Measurements from ENCODE around the gene SHC2. TPM values are rescaled to one million over a fixed set of nuclear protein-coding genes. Genes with fewer than 3 reads are reported as not detected.
"Not testable (repeated sequence)": the region's sequence is repeated elsewhere in the genome, so short reads cannot be mapped to it uniquely, and the experiment has no call there.

The SHC2 gene
- total RNA-seq, 2 donors from 2014 or later, result 2.7 to 9.5 TPM

GRCh38 chr19:411723-412355 lies 49.0 kb downstream of the SHC2 start:
- no peak for TF ChIP-seq CTCF (IDR thresholded peaks at IDR 0.05)
- Histone ChIP-seq H3K4me1 (peaks cover 5% of the 10 kb centered on the region), H3K4me3 (no peak overlapping the region), H3K9ac (ENCODE audit: low read depth in 2 of 2, low read length in 2 of 2) (no peak overlapping the region), H3K36me3 (no peaks in the 10 kb centered on the region), H3K27ac (no peak overlapping the region), H3K9me3 (no peaks in the 10 kb centered on the region), H3K27me3 (peaks cover 35% of the 10 kb centered on the region)
- intact Hi-C loops (cut with DNase I), result no loop called here
- DNase-seq, result no peak

GRCh38 chr19:411121-411722 lies 49.6 kb downstream of the SHC2 start:
- H3K9me3 ChIP-seq; DNase-seq; H3K36me3 ChIP-seq; H3K27ac ChIP-seq; H3K9ac ChIP-seq (ENCODE audit: low read depth in 2 of 2, low read length in 2 of 2); H3K4me1 ChIP-seq; intact Hi-C loops (cut with DNase I); H3K4me3 ChIP-seq: not testable (repeated sequence)
- peaks cover 38% of the 10 kb centered on the region for H3K27me3 ChIP-seq

GRCh38 chr19:410243-410781 lies 50.5 kb downstream of the SHC2 start:
- no peak overlapping the region for H3K9ac ChIP-seq (ENCODE audit: low read depth in 2 of 2, low read length in 2 of 2)
- no peaks in the 10 kb centered on the region for H3K9me3 ChIP-seq
- intact Hi-C loops (cut with DNase I), result no loop called here
- no peak for TF ChIP-seq CTCF (IDR thresholded peaks at IDR 0.05)
- H3K27me3 ChIP-seq, result peaks cover 43% of the 10 kb centered on the region
- H3K4me1 ChIP-seq, result peaks cover 5% of the 10 kb centered on the region
- no peak for DNase-seq
- H3K4me3 ChIP-seq, result no peak overlapping the region
- H3K27ac ChIP-seq, result no peak overlapping the region
- H3K36me3 ChIP-seq, result no peaks in the 10 kb centered on the region

- intact Hi-C loops (cut with DNase I), result no loop called here
Observed at GRCh38 chr19:409516-410242, 51.2 kb downstream of the SHC2 start.

GRCh38 chr19:408902-409515 lies 51.8 kb downstream of the SHC2 start, which contains the start of gene C2CD4C:
Gene C2CD4C (minus strand): TSS chr19:409147. CDS start chr19:408361, 786 bp downstream.
- no peak within 1 kb of the TSS for H3K9ac ChIP-seq (ENCODE audit: low read depth in 2 of 2, low read length in 2 of 2)
- intact Hi-C loops (cut with DNase I), result no loop called here
- TF ChIP-seq CTCF (IDR thresholded peaks at IDR 0.05), result no peak
- H3K27ac ChIP-seq, result no peak within 1 kb of the TSS
- no peaks in the 10 kb centered on the region for H3K9me3 ChIP-seq
- peak within 1 kb of the TSS; percentile 25 for H3K4me3 ChIP-seq
- H3K36me3 ChIP-seq, result no peaks in the 10 kb centered on the region
- DNase-seq, result no peak
- peaks cover 5% of the 10 kb centered on the region for H3K4me1 ChIP-seq
- peaks cover 43% of the 10 kb centered on the region for H3K27me3 ChIP-seq

More at GRCh38 chr19:409516-410242, 51.2 kb downstream of the SHC2 start:
- no peak for DNase-seq
- Histone ChIP-seq H3K9me3 (no peaks in the 10 kb centered on the region), H3K4me3 (peak overlapping the region; percentile 25), H3K36me3 (no peaks in the 10 kb centered on the region), H3K4me1 (peaks cover 5% of the 10 kb centered on the region), H3K9ac (ENCODE audit: low read depth in 2 of 2, low read length in 2 of 2) (no peak overlapping the region), H3K27me3 (peaks cover 43% of the 10 kb centered on the region), H3K27ac (no peak overlapping the region)
- TF ChIP-seq CTCF (IDR thresholded peaks at IDR 0.05), result no peak
